ENCODE results near the gene CYP1B1.
"Not testable (repeated sequence)": the region's sequence is repeated elsewhere in the genome, so short reads cannot be mapped to it uniquely, and the experiment has no call there.

Gene CYP1B1

GRCh38 chr2:38032946-38033345 is 43.0 kb downstream of the CYP1B1 start:
- no peak for DNase-seq (ENCODE audit: low read depth)

- DNase-seq (ENCODE audit: low read depth): no peak
These were observed 45.2 kb downstream of the CYP1B1 start for GRCh38 chr2:38030635-38031355.

GRCh38 chr2:38029512-38029911 is 46.4 kb downstream of the CYP1B1 start:
- DNase-seq (ENCODE audit: low read depth): no peak

- DNase-seq (ENCODE audit: low read depth): no peak
These were observed 47.1 kb downstream of the CYP1B1 start for GRCh38 chr2:38028829-38029228.

- DNase-seq (ENCODE audit: low read depth): no peak
These were observed 49.1 kb downstream of the CYP1B1 start for GRCh38 chr2:38026846-38027245.

- DNase-seq (ENCODE audit: low read depth): no peak
These were observed 54.4 kb downstream of the CYP1B1 start for GRCh38 chr2:38021589-38021988.

- DNase-seq (ENCODE audit: low read depth): not testable (repeated sequence)
These were observed 55.4 kb downstream of the CYP1B1 start for GRCh38 chr2:38020359-38021069.

GRCh38 chr2:38017836-38018235 is 58.1 kb downstream of the CYP1B1 start:
- no peak for DNase-seq (ENCODE audit: low read depth)

Measured in activated T-helper 9 cell treated with anti-CD3 and anti-CD28 coated beads, Interleukin-2, amount 50 U/mL, for 16 hours (primary cell).